Measurements from ENCODE around the gene THBD.

GRCh38 chr20:23061734-23062561 is 12.5 kb upstream of the THBD start:
- TF ChIP-seq CTCF (conservative IDR thresholded peaks at IDR 0.05 in 1 of 2, IDR thresholded peaks at IDR 0.05 in 1 of 2; ENCODE audit: low read depth in 1 of 2, low read length in 2 of 2) (peak; percentile 50 to 68), EZH2 (IDR thresholded peaks at IDR 0.05; ENCODE audit: low read length, missing control alignments) (no peak)
